ENCODE measurements around the gene PPP2R2B. TPM values are rescaled to one million over a fixed set of nuclear protein-coding genes. Genes with fewer than 3 reads are reported as not detected.
"Not testable (repeated sequence)": the region's sequence is repeated elsewhere in the genome, so short reads cannot be mapped to it uniquely, and the experiment has no call there.

PPP2R2B gene
- total RNA-seq, 1 donor from 2014 or later: 136 TPM

DNA sequence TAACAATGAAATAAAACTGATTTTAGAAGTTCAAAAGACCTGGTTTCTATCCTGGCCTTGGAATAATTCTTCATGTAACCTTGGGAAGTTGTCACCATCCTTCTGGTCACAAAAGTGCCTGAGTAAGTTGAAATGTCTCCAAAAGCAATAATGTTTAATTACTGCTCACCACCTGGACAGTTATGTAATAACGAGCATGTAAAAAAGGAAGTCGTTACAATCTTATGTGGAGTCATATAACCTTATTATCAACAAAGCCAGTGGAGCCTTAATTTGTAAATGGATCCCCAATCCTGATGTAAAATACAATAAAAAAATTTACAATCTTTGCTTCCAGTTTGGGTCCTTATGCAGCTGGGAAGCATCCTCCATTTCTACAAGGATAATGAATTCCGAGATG is 298.3 kb downstream of the PPP2R2B start:
- FAIRE-seq: no peak
- DNase-seq (ENCODE audit: low spot score in 2 of 2): no peak

DNA sequence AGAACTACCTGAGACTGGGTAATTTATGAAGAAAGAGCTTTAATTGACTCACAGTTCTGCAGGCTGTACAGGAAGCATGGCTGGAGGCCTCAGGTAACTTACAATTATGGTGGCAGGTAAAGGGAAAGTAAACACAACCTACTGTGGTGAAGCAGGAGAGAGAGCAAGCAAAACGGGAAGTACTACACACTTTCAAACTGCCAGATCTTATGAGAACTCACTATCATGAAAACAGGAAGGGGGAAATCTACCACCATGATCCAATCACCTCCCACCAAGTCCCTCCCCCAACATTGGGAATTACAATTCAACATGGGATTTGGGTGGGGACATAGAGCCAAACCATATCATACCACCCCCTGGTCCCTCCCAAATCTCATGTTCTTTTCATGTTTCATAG is 303.8 kb downstream of the PPP2R2B start:
- FAIRE-seq: no peak
- DNase-seq (ENCODE audit: low spot score in 2 of 2): no peak

DNA sequence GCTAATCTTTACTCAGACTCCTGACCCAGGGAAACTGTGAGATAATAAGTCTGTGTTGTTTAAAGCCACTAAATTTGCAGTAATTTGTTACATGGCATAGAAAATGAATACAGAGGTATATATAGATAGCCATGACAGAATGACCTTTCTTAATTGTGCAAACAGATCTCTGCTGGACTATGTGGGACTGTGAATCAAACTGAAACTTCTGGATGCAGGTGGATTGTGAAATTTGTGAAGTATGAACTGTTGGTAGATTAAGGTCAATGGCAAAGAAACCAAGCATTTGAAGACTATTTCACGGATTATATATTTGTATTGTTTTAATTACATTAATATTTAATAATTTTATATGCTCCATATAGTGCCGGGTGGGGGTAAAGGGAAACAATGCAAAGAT is 310.4 kb downstream of the PPP2R2B start:
- FAIRE-seq (no peak), DNase-seq (ENCODE audit: low spot score in 2 of 2) (no peak)

DNA sequence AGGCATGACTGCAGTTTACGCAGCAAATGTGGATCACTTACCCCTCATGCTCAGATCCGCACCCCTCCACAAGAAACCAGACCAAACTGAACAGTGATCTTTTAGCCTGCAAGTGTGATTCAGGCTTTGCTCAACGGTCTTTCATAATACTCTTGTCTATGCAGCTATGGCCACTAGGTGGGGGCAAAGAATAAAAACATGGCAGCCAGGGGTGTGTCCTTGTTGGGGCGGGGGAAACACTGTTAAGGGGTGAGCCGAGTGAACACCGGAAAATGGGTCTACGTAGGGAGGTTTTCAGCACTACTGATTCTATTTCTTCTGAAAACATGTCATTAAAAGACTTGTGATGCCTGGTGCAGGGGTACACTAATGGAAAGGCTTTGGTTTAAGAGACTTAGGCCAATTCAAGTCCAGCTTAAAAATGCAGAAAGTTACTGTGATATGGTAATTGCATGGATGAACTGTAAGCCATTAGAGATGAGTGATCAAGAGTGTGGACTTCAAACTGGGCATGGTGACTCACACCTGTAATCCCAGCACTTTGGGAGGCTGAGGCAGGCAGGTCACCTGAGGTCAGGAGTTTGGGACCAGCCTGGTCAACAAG is 312.7 kb downstream of the PPP2R2B start:
- FAIRE-seq: no peak

DNA sequence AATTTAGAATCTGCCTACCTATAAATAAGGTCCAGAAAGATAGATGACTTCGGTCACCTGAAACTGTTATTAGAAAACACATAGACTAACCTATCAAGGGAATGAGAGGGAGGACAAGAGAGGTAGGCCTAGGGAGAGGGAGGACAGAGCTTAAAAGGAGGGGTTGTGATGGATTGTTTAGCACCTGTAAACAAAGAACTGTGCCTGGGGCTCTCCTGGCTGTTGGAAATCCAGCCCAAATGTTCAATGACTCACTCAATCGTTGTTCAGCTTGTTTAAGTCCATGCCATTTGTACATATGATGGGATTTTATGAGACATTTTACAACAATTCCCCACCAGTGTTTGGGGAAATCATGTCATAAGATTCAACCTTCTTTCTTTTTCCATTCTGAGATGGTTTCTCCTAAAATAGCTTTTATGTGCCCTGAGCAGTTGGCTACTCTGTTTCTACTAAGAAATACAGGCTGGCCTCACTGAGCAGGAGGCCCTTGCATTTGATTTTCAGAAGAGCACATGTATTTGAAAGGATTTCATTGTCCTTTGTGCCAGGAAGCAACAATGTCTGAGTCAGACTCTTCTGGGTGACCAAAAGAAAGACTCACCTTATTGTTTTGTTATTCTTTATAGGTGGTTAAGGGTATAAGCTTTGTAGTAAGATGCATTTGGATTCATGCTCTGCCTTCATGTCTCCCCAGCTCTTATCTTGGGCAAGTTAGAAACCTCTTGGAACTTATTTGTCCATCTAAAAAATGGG is 314.4 kb downstream of the PPP2R2B start:
- DNase-seq (ENCODE audit: low spot score in 2 of 2) (no peak), FAIRE-seq (no peak)

More for the DNA sequence above, 312.7 kb downstream of the PPP2R2B start:
- peak; percentile 24 to 47 for DNase-seq (ENCODE audit: low spot score in 2 of 2)

DNA sequence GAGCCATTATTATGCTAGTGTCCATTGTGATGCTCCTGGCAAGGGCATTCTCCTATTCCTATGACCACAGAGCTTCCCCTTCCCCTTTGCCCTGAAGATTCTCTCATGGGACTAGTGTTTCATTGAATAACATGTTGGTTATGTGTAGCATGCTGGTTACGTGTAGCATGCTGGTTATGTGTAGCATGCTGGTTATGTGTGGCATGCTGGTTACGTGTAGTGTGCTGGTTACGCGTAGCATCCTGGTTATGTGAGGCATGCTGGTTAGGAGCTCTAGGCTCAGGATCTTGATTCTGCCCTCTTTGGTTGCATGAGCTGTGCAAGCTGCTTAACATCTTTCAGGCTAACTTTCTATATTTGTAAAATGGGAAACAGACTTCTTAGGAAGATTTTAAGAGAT is 316.1 kb downstream of the PPP2R2B start:
- DNase-seq (ENCODE audit: low spot score in 2 of 2): no peak
- no peak for FAIRE-seq

DNA sequence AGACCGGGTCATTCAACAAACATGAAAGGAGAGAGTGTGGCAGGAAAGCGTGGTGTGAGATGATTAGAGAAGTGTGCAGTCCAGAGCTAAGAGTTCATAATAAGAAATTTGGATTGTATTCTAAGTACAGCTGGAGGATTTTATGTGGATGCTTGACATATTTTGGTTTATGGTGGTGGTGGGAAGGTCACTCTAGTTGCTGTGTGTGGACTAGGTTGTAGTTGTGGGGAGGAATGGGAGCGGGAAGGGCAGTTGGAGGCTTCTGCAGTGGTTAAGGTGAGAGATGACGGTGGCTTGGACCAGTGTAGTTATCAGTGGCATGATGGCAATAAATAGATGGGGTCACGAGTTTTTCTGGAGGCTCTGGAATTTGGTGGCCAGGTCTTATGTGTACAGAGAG is 316.8 kb downstream of the PPP2R2B start:
- no peak for FAIRE-seq
- no peak for DNase-seq (ENCODE audit: low spot score in 2 of 2)

DNA sequence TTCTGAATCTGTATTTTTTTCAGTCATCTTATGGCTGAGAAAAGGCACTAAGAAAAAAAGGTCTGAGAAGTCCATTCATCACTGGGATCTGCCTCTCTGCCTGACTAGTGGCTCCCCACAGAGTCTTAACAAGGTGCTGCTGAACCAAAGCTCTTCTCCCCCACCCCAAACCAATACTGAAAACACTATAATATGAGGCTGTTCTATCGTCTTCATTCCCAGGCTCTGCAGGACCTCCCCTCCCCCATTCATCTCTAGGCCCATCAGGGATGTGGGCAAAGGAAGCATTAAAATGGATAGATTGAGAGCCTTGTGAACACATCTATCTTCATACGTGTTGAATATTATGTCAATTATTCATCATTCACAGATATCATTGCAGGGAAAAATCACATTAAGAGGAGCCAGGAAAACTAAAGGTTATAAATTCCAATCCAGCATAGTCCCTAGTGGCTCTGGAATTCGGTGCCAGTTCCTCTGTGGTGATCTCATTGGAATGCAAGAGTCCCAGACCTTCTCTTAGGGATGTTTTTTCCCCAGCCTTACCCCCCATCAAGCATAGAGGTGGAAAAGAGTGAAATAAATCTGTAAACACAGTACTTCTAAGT is 318.2 kb downstream of the PPP2R2B start:
- FAIRE-seq (no peak), DNase-seq (ENCODE audit: low spot score in 2 of 2) (no peak)

DNA sequence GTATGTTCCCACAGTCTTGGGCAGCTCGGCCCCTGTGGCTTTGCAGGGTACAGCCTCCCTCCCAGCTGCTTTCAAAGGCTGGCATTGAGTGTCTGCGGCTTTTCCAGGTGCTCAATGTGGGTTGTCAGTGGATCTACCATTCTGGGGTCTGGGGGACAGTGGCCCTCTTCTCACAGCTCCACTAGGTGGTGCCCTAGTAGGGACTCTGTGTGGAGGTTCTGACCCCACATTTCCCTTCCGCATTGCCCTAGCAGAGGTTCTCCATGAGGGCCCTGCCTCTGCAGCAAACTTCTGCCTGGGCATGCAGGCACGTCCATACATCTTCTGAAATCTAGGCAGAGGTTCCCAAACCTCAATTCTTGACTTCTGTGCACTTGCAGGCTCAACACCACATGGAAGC is 321.7 kb downstream of the PPP2R2B start:
- FAIRE-seq: not testable (repeated sequence)

DNA sequence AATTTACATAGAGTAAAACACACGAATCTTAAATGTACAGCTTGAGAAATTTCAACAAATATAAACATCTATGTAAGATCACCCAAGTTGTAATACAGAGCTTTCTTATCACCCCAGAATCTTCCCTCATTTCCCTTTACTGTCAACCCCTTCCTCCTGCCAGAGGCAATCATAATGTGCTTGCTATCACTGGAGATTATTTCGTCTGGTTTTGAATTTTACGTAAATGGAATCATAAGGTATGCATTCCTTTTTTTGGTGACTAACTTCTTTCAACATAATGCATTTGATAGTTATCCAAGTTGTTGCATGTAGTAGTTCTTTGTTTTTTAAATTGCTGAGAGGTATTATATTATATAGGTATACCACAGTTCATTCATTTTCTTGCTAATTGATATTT is 325.1 kb downstream of the PPP2R2B start:
- FAIRE-seq (no peak), DNase-seq (ENCODE audit: low spot score in 2 of 2) (no peak)

More for the DNA sequence above, 321.7 kb downstream of the PPP2R2B start:
- not testable (repeated sequence) for DNase-seq (ENCODE audit: low spot score in 2 of 2)

DNA sequence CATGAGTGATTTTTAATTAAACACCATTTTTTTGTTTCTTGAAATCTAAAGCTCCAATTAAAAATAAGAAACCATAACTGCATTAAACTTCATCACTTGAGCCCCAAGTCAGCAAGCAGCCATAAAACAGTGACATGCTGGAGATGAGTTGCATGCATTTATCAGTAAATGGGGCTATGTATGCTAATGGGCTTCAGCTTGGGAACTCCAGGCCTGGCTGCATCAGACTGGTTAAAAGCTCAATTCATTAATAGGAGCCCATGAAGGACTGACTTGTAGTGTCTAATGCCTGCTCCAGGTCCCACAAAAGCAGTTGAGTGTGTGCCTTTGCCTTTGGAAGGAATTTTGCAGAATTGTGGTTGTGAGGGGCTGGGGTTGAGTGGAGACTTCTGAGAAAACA is 328.9 kb downstream of the PPP2R2B start:
- no peak for FAIRE-seq
- DNase-seq (ENCODE audit: low spot score in 2 of 2): no peak

DNA sequence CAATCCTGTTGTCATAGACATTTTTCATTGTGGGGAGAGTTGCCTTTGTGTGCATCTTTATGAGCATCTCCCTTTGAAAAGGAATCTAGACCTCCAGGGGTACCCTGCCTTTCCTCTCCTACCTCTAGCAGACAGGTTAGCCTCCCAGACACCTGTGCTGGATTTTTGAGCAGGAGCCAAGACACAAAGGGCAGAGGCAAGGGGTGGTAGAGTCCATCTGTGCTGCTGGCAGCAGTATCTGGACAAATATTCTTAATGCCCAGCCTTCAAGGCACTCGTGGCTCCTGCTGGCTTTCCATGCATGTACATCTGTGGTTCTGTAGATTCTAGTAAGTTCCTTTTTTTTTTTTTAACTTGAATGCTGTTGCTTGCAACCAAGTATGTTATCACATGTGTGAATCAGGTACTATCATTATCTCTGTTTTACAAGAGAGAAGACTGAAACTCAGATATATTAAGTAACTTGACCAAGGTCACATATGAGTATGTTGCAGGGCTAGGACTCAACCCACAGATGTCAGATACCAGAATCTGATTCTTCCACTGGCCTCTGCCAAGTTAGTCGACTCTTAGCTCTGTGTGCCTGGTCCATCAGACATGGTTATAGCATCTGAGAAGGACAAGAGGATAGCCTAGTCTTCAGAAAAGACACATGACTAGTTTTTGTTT is 329.6 kb downstream of the PPP2R2B start:
- FAIRE-seq (no peak), DNase-seq (ENCODE audit: low spot score in 2 of 2) (no peak)

DNA sequence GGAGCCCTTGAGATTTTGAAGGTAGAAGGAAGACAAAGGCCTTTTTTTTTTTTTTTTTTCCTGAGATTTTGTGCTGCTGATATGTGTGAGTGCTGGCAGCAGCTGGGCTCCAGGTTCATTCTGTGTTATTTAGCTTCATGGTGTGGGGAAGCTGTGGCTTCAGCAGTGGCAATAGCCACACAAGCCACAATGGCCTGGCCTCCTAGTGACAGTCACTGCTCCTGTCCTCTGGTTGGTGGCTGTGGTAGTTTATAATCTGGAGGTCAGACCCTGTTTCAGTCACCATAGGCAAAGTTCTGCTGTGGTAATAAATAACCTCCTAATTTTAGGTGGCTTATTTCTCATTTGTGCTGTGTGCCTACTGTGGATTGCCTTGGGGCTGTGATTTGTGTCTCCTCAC is 334.3 kb downstream of the PPP2R2B start:
- DNase-seq (ENCODE audit: low spot score in 2 of 2) (no peak), FAIRE-seq (no peak)

DNA sequence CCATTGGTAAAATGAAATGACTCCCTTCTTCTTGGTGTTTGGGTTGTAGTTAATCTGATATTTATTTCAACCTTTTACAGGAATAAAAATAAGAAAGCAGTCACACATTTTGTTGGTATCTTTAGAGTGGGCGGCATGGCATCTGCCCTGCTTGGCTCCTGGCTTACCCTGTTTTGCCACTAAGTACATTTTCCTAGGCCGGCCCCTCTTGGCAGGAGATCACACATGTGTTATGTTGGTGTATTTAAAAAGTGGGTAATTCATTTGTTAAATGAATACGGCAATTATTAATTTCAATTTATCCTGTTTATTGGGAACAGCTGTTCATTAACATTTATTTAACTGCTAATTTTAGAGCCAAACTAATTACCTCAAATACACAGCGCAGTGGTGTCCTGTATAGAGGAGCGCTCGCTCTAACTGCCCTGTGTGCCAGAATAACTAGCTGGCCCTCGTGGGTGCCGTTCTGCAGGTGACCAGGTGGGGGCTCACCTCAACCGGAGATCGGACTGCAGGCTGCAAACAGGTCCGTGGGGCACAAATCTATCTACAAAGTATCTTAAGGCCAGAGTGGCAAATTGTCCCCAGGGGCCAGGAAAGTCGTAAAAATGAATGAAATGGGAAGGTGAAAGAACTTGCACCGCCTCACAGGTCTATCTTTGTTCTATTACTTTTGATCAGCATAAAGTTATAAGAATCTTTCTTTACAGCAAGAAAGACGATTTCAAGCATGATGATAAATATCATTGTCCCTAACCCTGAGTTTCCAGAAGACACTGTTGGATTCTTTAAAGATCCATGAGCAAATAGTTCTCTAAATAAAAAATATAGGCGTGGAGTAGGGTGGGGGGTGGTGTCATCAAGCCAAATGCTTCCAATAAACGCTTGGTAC is 336.4 kb downstream of the PPP2R2B start:
- no peak for FAIRE-seq
- peak in 1 of 2 donors; percentile 49 for DNase-seq (ENCODE audit: low spot score in 2 of 2)

DNA sequence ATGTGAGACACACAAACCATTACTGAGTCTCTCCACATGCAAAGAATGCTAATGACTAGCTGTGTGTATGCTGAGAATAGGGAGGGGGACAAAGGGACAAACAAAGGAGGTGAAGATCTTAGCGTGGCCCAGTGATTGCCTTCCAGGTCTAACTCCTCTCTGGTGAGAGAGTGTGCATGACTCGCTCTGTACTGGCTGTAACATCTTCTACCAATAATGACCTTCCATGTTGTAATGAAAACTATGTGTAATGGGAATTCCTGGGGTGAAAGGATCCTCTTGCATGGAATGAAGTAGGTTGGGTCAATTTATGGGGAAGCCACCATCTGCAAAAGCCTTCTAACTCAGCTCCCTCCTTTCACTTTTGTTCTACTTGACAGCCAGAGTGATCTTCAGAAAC is 338.1 kb downstream of the PPP2R2B start:
- FAIRE-seq: no peak
- DNase-seq (ENCODE audit: low spot score in 2 of 2): no peak

DNA sequence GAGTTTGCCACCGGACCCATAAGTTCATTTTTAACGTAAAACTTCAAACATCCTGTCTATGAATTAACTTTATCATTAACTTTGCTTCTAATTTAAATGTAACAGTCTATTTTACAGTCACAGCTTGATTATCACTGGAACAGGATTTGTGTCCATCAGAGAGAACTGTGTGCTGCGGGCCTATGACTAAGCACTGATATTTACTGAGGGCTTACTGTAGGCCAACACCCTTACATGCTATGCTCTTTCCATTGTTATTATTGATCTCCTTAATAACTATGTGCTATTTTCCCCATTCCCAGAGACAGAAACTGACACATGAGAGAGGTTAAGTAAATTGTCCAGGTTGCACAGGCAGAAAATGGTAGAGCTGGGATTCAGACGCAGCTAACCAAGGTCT is 338.6 kb downstream of the PPP2R2B start:
- DNase-seq (ENCODE audit: low spot score in 2 of 2) (no peak), FAIRE-seq (no peak)

DNA sequence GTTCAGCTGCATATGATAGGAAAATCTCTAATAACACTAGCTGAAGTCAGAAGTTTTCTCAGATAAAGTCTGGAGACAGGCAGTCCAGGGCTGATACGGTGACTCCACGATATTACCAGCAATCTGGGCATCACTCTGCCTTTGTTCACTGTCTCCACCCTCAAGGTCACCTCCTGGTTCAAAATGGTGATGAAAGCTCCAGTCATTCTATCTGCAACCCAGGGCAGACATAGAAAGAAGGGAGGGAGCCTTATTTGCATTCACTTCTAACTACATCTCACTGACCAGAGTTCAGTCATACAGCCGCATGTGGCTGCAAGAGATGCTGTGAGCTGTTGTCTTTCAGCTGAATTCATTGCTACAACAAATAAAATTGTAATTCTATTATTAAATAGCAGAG is 340.1 kb downstream of the PPP2R2B start:
- no peak for DNase-seq (ENCODE audit: low spot score in 2 of 2)

DNA sequence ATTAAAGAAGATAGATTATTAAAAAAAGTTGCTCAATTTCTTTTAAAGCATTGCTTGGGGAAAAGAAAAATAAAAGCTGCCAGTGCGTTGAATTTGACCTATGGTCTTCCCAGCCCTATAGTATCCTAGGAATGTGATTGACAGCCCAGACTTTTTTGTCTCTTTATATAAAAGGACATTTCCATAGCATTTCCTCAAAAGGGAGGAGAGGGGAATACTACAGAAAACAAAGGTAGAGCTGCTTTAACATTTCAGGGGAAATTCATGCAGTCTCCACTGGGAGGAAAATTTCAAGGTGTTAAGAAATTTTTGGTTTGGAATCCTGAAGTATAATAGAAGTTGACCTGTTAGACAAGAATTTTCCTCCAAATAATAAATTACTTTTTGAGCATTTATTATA is 344.7 kb downstream of the PPP2R2B start:
- FAIRE-seq (no peak), DNase-seq (ENCODE audit: low spot score in 2 of 2) (no peak)

More for the DNA sequence above, 340.1 kb downstream of the PPP2R2B start:
- FAIRE-seq: no peak

DNA sequence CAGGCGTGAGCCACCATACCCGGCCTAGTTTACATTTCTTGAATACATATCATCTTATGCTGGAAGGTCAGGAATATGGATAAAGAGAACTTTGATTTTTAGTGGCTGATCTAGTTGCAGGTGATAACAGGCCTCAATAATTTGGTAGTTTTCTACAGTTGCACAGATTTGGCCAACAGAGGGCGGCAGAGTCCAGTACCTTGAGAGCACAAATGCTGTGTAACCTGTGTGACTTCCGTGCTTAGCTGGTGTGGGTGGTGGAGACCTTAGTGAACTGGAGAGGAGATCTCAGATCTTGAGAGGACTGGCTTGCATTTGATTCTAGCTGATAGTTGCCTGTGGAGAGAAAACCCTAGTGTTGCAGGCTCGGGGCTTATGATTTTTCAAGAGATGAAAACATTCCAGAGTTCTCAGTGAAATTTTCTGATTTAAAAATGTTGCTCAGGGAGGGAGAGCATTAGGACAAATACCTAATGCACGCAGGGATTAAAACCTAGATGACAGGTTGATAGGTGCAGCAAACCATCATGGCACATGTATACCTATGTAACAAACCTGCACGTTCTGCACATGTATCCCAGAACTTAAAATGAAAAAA is 345.2 kb downstream of the PPP2R2B start:
- no peak for FAIRE-seq

More for the DNA sequence above, 345.2 kb downstream of the PPP2R2B start:
- DNase-seq (ENCODE audit: low spot score in 2 of 2): peak; percentile 22 to 34
